PC-9 (cell line): ENCODE results near the gene ANP32B. TPM values are rescaled to one million over a fixed set of nuclear protein-coding genes. Genes with fewer than 3 reads are reported as not detected.

Source experiments
- BruUV-seq: library from RNA; stranded (reverse); fragments of 400-500 nt; replicated peaks from 2 replicates; lab custom pipeline; 2021; lab: Mats Ljungman, UMichigan
- CTCF ChIA-PET: fragments of 300-600 bp; sonication (Branson Sonifier 250); formaldehyde crosslinking; loops from one replicate; lab custom pipeline; 2022; ENCODE audit warnings: antibody characterized with exemption; lab: Charles Lee
- POLR2A ChIA-PET: fragments of 300-600 bp; sonication (Branson Sonifier 250); formaldehyde crosslinking; loops from one replicate; lab custom pipeline; 2022; ENCODE audit warnings: antibody characterized with exemption; ENCODE audit not compliant: unreplicated experiment; lab: Charles Lee
- DNase-seq, 2 experiments: peaks; one replicate each; pipeline versions ENCODE4 v3.0.0 to v3.0.0-alpha.2; 2015 to 2022; ENCODE audit warnings: mixed read lengths in 1 of 2
- H2AFZ ChIP-seq: fragments of 200-600 bp; sonication (generic); 2 replicates; pipeline ENCODE4 v1.8.1; 2017; ENCODE audit warnings: antibody characterized with exemption
- H3F3A ChIP-seq: fragments of 200-600 bp; sonication (generic); 2 replicates; pipeline ENCODE4 v1.8.1; 2017; ENCODE audit warnings: antibody characterized with exemption, mild to moderate bottlenecking, low read depth; ENCODE audit not compliant: insufficient read depth
- H3K27ac ChIP-seq: fragments of 200-600 bp; sonication (generic); 2 replicates; pipeline ENCODE4 v1.6.1; 2016; ENCODE audit warnings: mixed run types
- H3K27me3 ChIP-seq: fragments of 200-600 bp; sonication (generic); 2 replicates; pipeline ENCODE4 v1.6.1; 2016; ENCODE audit warnings: low read depth, mixed run types; ENCODE audit not compliant: insufficient read depth
- H3K36me3 ChIP-seq: fragments of 200-600 bp; sonication (generic); 2 replicates; pipeline ENCODE4 v1.6.1; 2016; ENCODE audit warnings: low read depth, mixed run types
- H3K4me1 ChIP-seq: fragments of 200-600 bp; sonication (generic); replicated peaks from 2 replicates; pipeline ENCODE4 v1.6.1; 2016; ENCODE audit warnings: mixed run types; ENCODE audit not compliant: insufficient read depth
- H3K4me2 ChIP-seq: fragments of 200-600 bp; sonication (generic); 2 replicates; pipeline ENCODE4 v1.6.1; 2017; ENCODE audit warnings: mixed run types
- H3K4me3 ChIP-seq: fragments of 200-600 bp; sonication (generic); 2 replicates; pipeline ENCODE4 v1.6.1; 2016; ENCODE audit warnings: mixed run types
- H3K79me2 ChIP-seq: fragments of 200-600 bp; sonication (generic); 2 replicates; pipeline ENCODE4 v1.6.1; 2017; ENCODE audit warnings: low read depth, mixed run types
- H3K9me2 ChIP-seq: fragments of 200-600 bp; sonication (generic); 2 replicates; pipeline ENCODE4 v1.8.1; 2017; ENCODE audit warnings: mild to moderate bottlenecking; ENCODE audit not compliant: insufficient read depth
- H3K9me3 ChIP-seq: fragments of 200-600 bp; sonication (generic); 2 replicates; pipeline ENCODE4 v1.8.1; 2016; ENCODE audit warnings: low read depth; ENCODE audit not compliant: insufficient read depth
- H4K20me1 ChIP-seq: fragments of 200-600 bp; sonication (generic); 2 replicates; pipeline ENCODE4 v1.8.1; 2017; ENCODE audit not compliant: insufficient read depth
- EZH2 ChIP-seq: fragments of 200-600 bp; sonication (generic); IDR thresholded peaks from 2 replicates; pipeline ENCODE4 v1.8.0; 2017; ENCODE audit warnings: antibody characterized with exemption, low read depth
- intact Hi-C: fragments of 100-400 bp; cut with micrococcal nuclease; formaldehyde crosslinking; loops from one replicate; pipeline ENCODE4 v1.10.0; 2022; ENCODE audit not compliant: unreplicated experiment
- total RNA-seq: library from RNA; stranded (reverse); gene quantifications from 2 replicates; pipeline ENCODE4 v1.2.3, GENCODE V29; 2021
- TF ChIP-seq, protein P1 (sequence below): fragments of 200-600 bp; sonication (generic); conservative IDR thresholded peaks from 2 replicates; pipeline ENCODE4 v1.6.1; 2017; ENCODE audit warnings: mixed run types, antibody characterized with exemption, mild to moderate bottlenecking, moderate library complexity

ANP32B gene
- total RNA-seq, 1 experiment from 2014 or later = 280 TPM

DNA sequence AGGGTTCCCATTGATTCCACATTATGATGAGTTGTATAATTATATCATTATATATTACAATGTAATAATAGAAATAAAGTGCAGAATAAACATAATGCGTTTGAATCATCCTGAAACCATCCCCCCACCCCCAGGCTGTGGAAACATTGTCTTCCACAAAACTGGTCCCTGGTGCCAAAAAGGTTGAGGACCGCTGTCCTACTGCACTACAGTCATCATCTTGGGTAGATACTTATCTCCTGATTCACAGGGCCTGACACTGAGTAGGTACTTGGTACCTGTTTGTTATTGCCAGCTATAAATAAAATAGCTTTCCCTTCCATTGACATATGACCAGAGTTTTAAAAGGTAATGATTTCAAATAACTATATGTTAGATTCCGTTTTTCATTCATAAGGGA is 25.6 kb downstream of the ANP32B start:
- POLR2A ChIA-PET = interaction anchor here (0.6 kb wide), 1 partner anchor 210 kb away, joined by 5 read pairs; no protein-coding TSS in a partner anchor

DNA sequence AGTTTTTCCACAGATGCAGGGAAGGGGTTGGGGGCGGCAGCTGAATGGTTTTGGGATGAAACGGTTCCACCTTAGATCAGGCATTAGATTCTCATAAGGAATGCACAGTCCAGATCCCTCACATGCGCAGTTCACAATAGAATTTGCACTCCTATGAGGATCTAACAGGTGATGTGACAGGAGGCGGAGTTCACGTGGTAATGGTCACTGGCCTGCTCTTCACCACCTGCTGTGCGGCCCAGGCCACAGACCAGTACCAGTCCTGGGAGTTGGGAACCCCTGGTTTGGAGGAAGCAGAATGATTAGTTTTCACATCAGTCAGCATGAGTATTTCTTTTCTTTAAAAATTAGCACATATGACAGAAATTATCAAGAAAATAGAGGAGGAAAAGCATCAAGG is 26.3 kb downstream of the ANP32B start:
- DNase-seq = no peak
- CTCF ChIA-PET = no interaction called here
- peaks cover 77% of the 10 kb centered on the region for H3K36me3 ChIP-seq

More for the DNA sequence above, 25.6 kb downstream of the ANP32B start:
- H3K27ac ChIP-seq = no peak overlapping the region
- H3K79me2 ChIP-seq = peaks cover 41% of the 10 kb centered on the region
- BruUV-seq = no TSS peak
- intact Hi-C loops = no loop called here
- CTCF ChIA-PET = interaction anchor here (0.6 kb wide), 1 partner anchor 15 kb away, joined by 6 read pairs; no protein-coding TSS in a partner anchor
- no peaks in the 10 kb centered on the region for H3K9me2 ChIP-seq
- no peaks in the 10 kb centered on the region for H3K27me3 ChIP-seq
- no peak for TF ChIP-seq EZH2
- TF ChIP-seq, protein P1, sequence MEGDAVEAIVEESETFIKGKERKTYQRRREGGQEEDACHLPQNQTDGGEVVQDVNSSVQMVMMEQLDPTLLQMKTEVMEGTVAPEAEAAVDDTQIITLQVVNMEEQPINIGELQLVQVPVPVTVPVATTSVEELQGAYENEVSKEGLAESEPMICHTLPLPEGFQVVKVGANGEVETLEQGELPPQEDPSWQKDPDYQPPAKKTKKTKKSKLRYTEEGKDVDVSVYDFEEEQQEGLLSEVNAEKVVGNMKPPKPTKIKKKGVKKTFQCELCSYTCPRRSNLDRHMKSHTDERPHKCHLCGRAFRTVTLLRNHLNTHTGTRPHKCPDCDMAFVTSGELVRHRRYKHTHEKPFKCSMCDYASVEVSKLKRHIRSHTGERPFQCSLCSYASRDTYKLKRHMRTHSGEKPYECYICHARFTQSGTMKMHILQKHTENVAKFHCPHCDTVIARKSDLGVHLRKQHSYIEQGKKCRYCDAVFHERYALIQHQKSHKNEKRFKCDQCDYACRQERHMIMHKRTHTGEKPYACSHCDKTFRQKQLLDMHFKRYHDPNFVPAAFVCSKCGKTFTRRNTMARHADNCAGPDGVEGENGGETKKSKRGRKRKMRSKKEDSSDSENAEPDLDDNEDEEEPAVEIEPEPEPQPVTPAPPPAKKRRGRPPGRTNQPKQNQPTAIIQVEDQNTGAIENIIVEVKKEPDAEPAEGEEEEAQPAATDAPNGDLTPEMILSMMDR = no peak
- peaks cover 64% of the 10 kb centered on the region for H3F3A ChIP-seq
- H4K20me1 ChIP-seq = peaks cover 57% of the 10 kb centered on the region
- H3K4me1 ChIP-seq = no peaks in the 10 kb centered on the region
- DNase-seq = no peak
- H3K4me2 ChIP-seq = no peak overlapping the region
- no peak overlapping the region for H2AFZ ChIP-seq
- no peaks in the 10 kb centered on the region for H3K9me3 ChIP-seq
- peaks cover 76% of the 10 kb centered on the region for H3K36me3 ChIP-seq
- H3K4me3 ChIP-seq = no peak overlapping the region

GRCh38 chr9:98009936-98010335 is 26.8 kb downstream of the ANP32B start:
- peaks cover 35% of the 10 kb centered on the region for H3K79me2 ChIP-seq
- no TSS peak for BruUV-seq
- POLR2A ChIA-PET = no interaction called here
- H3K4me1 ChIP-seq = no peaks in the 10 kb centered on the region
- no peak overlapping the region for H3K4me3 ChIP-seq
- H3K4me2 ChIP-seq = no peak overlapping the region
- no peaks in the 10 kb centered on the region for H3K27me3 ChIP-seq
- no peaks in the 10 kb centered on the region for H3K9me3 ChIP-seq
- no peak overlapping the region for H2AFZ ChIP-seq
- no peak overlapping the region for H3K27ac ChIP-seq
- DNase-seq = no peak
- H3F3A ChIP-seq = peaks cover 64% of the 10 kb centered on the region
- TF ChIP-seq, protein P1 = no peak
- TF ChIP-seq EZH2 = no peak
- CTCF ChIA-PET = no interaction called here
- intact Hi-C loops = loop anchor here (10.0 kb wide), 1 partner anchor 335 kb away; no protein-coding TSS in a partner anchor
- peaks cover 78% of the 10 kb centered on the region for H3K36me3 ChIP-seq
- peaks cover 51% of the 10 kb centered on the region for H4K20me1 ChIP-seq
- no peaks in the 10 kb centered on the region for H3K9me2 ChIP-seq

More for the DNA sequence above, 26.3 kb downstream of the ANP32B start:
- no peak for TF ChIP-seq EZH2
- TF ChIP-seq, protein P1 = no peak
- H3K9me3 ChIP-seq = no peaks in the 10 kb centered on the region
- H3K27me3 ChIP-seq = no peaks in the 10 kb centered on the region
- no peaks in the 10 kb centered on the region for H3K9me2 ChIP-seq
- H3K79me2 ChIP-seq = peaks cover 38% of the 10 kb centered on the region
- H3F3A ChIP-seq = peaks cover 63% of the 10 kb centered on the region
- no TSS peak for BruUV-seq
- H3K4me3 ChIP-seq = no peak overlapping the region
- H2AFZ ChIP-seq = no peak overlapping the region
- intact Hi-C loops = no loop called here
- H3K4me1 ChIP-seq = no peaks in the 10 kb centered on the region
- no peak overlapping the region for H3K4me2 ChIP-seq
- POLR2A ChIA-PET = no interaction called here
- peaks cover 55% of the 10 kb centered on the region for H4K20me1 ChIP-seq
- H3K27ac ChIP-seq = no peak overlapping the region
